Uterus (tissue), 2 donors: ENCODE measurements around the gene CHD1L.
"Not testable (repeated sequence)": the region's sequence is repeated elsewhere in the genome, so short reads cannot be mapped to it uniquely, and the experiment has no call there.

Experiments used
- CTCF ChIP-seq, 4 experiments: fragments of 200-600 bp in 2 of 4; fragments of 450-650 bp in 2 of 4; sonication (generic) in 2 of 4; IDR thresholded peaks; one replicate each; pipeline ENCODE4 v1.5.1; 2016 to 2019; ENCODE audit warnings: antibody characterized with exemption in 4 of 4, mild to moderate bottlenecking in 2 of 4, moderate library complexity in 1 of 4
- POLR2A ChIP-seq, 2 donors: fragments of 450-650 bp; IDR thresholded peaks; one replicate each; pipeline ENCODE4 v1.6.1; 2016; ENCODE audit warnings: antibody characterized with exemption in 2 of 2, mild to moderate bottlenecking in 1 of 2, moderate library complexity in 1 of 2

DNA sequence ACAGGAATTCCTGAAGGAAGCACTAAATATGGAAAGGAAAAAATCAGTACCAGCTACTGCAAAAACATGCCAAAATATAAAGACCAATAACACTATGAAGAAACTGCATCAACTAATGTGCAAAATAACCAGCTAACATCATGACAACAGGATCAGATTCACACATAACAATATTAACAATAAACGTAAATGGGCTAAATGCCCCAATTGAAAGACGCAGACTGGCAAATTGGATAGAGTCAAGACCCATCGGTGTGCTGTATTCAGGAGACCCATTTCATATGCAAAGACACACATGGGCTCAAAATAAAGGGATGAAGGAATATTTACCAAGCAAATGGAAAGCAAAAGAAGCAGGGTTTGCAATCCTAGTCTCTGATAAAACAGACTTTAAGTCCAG is 63.3 kb downstream of the CHD1L start:
- TF ChIP-seq CTCF, POLR2A (IDR thresholded peaks at IDR 0.05): not testable (repeated sequence)
